HG02798 (cell line): ENCODE measurements around the gene PPP2R5C.
"Not testable (repeated sequence)": the region's sequence is repeated elsewhere in the genome, so short reads cannot be mapped to it uniquely, and the experiment has no call there.

Source experiments
- ATAC-seq: cut with Tn5 transposase; IDR thresholded peaks from one replicate; pipeline ENCODE4 v1.9.1; 2021; ENCODE audit warnings: mild to moderate bottlenecking; ENCODE audit not compliant: unreplicated experiment, poor library complexity

PPP2R5C gene

GRCh38 chr14:101749756-101750155 lies 11.8 kb upstream of the PPP2R5C start:
- ATAC-seq: not testable (repeated sequence)

GRCh38 chr14:101754893-101755292 lies 6.6 kb upstream of the PPP2R5C start:
- no peak for ATAC-seq

GRCh38 chr14:101755591-101756324 lies 5.8 kb upstream of the PPP2R5C start:
- ATAC-seq: no peak

- no peak for ATAC-seq
Observed at GRCh38 chr14:101757064-101757838, 4.3 kb upstream of the PPP2R5C start.

- no peak for ATAC-seq
Observed at GRCh38 chr14:101757839-101758211, 3.7 kb upstream of the PPP2R5C start.

- no peak for ATAC-seq
Observed at GRCh38 chr14:101758913-101759593, 2.5 kb upstream of the PPP2R5C start.

GRCh38 chr14:101760138-101761011 lies 1.1 kb upstream of the PPP2R5C start:
- ATAC-seq: peak; percentile 70

- peak; percentile 22 for ATAC-seq
Observed at GRCh38 chr14:101761881-101762529, 496 bp downstream of the PPP2R5C start.

- ATAC-seq: no peak
Observed at GRCh38 chr14:101762530-101763101, 1.1 kb downstream of the PPP2R5C start.

GRCh38 chr14:101763941-101764709 lies 2.6 kb downstream of the PPP2R5C start:
- ATAC-seq: no peak

- ATAC-seq: no peak
Observed at GRCh38 chr14:101767618-101768362, 6.3 kb downstream of the PPP2R5C start.

- ATAC-seq: no peak
Observed at GRCh38 chr14:101770183-101770582, 8.7 kb downstream of the PPP2R5C start.

GRCh38 chr14:101772770-101773169 lies 11.3 kb downstream of the PPP2R5C start:
- ATAC-seq: no peak

GRCh38 chr14:101773378-101773777 lies 11.9 kb downstream of the PPP2R5C start:
- ATAC-seq: no peak

GRCh38 chr14:101774006-101774795 lies 12.7 kb downstream of the PPP2R5C start:
- no peak for ATAC-seq

- no peak for ATAC-seq
Observed at GRCh38 chr14:101774814-101775213, 13.3 kb downstream of the PPP2R5C start.

GRCh38 chr14:101775826-101776225 lies 14.3 kb downstream of the PPP2R5C start:
- ATAC-seq: no peak
